CD4-positive, alpha-beta T cell treated with Interleukin-4 for 4 hours (primary cell): ENCODE results near the gene RASIP1.
"Not testable (repeated sequence)": the region's sequence is repeated elsewhere in the genome, so short reads cannot be mapped to it uniquely, and the experiment has no call there.

ENCODE experiments used
- DNase-seq: peaks from one replicate; pipeline ENCODE4 v3.0.0-alpha.2; 2020

Gene RASIP1

DNA sequence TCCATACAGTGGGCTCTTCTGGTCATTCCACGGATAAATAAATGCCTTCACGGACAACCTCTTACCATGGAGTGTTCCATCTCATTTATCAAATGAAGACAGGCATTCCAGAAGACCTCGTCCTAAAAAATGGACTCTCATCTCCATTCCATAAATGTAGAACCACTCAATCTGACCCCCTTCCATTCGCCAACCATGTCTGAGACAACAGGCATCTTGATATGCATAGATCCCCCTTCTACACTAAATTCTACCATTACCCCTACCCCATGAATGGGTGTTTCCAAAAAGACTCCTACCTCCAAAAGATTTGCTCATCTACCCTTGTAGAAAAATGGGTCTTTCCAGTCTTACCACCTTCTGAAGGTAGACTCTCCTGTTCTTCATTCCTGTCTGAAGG is 9.0 kb downstream of the RASIP1 start:
- DNase-seq: no peak

DNA sequence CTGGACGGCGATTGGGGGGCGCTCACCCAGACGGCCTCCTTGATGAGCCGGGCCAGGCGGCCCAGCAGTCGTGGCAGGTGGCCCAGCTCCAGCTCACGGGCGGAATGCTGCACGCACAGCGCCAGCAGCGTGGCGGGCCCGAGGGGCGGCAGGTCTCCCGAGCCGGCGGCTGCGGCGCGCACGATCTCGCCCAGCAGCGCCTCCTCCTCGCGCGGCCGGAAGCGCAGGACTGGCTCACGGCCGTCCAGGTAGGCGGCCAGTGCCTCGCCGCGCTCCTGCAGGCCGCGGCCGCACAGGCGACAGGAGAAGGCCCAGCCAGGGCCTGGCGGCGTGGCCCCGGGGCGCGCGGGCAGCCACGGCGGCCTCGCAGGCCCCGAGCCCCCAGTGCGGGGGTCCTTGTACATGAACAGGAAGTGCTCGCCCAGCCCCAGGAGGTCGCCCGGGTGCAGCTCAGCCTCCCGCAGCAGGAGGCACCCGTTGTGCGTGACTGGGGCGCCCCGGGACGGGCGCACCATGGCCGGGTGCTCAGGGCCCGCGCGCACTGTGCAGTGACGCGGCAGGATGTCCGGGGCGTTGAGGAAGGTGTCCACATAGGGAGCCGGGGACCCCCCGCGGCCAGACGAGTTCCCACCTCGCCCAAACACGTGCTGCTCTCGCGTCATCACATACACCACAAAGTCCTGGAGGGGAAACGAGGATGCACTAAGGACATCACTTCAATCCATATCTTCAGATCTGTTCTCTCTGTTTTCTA is 11.3 kb downstream of the RASIP1 start:
- DNase-seq: no peak

DNA sequence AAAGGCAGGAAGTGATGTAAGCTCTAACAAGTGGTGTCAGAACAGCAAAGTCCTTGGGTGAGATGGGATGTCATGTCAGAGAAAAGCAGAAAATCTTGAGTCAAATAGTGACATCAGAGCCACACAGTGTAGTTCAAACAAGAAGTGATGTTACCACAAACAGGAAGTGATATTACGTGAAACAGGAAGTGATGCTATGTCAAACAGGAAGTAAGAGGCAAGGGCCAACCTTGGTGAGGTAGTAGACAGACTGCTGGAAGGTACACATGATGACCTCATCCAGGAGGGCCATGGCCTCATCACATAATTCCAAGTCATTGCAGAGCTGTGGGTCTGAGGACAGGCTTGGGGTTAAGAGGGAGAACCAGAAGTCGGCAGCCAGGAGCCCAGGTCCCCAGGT is 13.9 kb downstream of the RASIP1 start:
- DNase-seq: peak; percentile 56

DNA sequence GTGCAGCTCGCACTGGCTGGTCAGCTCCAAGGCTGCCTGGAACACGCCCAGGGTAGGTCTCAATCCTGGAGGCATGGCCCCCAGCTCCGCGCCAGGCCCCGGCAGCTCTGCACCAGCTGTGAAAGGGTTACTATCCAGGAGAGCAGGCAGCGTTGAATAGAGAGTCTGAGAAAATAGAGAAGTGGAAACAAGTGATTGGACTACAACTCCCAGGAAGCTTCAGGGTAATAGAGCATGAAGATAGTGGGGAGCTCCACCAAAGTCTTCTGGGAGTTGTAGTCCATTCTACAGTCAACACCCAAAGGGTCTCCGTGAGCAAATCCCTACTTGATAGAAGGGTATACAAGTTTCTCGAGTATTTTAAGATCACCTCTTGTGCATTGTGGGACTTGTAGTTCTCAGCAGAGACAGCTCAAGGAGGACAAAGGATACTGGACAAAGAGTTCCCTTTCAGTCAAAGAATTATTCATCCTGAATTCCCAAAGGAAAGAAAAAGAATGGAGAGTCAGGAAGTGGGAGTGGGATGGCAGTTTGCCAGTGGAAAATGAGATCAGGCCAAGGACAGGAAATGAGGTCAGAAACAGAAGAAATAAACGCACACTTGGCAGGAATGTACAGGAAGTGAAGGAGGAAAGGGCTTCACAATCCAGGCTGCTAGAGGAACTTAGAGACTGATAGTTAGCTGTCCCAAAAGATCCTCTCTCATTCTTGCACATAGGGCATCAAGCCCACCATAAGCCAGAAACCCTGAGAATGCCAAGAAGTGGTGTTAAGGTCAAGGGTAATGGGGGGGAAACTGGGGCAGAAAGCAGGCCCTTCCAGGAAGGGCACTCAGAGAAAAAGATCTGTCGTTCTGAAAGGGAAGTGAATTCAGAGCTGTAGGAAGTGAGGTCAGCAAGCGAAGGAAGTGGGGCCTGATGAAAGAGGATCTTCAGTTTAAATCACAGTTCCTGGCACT is 15.3 kb downstream of the RASIP1 start:
- peak; percentile 46 for DNase-seq

DNA sequence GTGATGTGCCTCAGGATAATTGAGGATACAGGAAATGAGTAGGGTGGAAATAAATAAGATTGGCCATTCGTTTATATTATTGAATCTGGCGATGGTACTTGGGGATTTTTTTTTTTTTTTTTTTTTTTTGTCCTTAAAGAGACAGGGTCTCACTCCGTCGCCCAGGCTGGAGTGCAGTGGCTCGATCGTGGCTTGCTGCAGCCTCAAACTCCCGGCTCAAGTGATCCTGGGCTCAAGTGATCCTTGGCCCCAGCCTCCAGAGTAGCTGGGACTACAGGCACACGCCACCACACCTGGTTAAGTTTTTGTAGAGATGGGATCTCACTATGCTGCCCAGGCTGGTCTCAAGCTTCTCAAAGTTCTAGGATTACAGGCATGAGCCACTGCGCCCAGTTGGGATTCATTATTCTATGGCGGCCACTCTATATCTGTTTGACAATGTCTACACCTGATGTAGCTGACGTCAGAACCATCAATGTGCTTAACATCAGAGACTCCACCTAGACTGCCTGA is 18.2 kb downstream of the RASIP1 start:
- no peak for DNase-seq

DNA sequence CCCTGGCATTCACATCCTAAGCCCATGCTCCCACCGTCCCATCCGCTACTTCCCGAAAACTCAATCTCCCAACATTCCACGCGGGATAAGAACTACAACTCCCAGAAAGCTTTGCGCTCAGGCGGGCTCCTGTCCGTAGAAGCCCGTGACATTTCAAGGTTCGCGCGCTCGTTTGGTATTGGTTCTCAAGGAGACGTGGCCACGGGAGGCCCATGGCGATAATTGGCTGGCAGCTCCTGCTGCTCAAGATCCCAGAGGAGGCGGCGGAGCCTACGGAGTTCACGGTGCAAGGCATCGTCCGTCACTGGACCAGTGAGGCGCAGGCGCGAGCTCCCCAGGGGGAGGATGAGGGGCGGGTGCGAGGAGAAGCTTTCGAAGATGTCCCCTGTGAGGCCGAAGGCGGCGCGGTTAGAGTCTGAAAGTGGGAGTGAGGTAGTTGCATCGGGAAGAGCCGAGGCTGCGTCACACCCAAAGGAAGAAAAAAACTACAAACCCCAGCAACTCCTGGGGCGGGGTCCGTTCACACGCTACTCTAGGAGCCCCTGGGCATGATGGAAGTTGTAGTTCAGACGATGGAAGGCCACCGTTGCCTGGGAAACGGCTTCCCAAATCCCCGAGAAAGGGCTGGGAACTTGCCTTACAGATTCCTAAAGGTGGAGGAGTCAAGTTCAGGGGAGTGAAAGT is 19.7 kb downstream of the RASIP1 start:
- peak; percentile 94 for DNase-seq

DNA sequence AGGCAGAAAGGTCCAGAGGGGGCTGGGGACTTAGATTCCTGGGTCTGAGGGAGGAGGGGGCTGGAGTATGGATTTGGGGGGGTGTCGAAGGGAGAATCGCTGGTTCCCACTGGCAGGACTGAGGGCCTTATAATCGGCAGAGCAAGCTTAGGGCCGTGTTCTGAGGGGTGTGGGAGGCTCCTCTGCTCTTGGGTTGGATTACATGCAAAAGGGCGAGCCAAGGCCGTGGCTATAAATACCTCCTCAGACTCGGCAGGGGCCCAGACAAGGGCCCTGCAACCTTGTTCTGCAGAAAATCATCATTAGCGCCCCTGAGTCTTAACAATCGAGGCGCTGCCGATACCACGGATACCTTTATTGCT is 20.2 kb downstream of the RASIP1 start:
- no peak for DNase-seq

DNA sequence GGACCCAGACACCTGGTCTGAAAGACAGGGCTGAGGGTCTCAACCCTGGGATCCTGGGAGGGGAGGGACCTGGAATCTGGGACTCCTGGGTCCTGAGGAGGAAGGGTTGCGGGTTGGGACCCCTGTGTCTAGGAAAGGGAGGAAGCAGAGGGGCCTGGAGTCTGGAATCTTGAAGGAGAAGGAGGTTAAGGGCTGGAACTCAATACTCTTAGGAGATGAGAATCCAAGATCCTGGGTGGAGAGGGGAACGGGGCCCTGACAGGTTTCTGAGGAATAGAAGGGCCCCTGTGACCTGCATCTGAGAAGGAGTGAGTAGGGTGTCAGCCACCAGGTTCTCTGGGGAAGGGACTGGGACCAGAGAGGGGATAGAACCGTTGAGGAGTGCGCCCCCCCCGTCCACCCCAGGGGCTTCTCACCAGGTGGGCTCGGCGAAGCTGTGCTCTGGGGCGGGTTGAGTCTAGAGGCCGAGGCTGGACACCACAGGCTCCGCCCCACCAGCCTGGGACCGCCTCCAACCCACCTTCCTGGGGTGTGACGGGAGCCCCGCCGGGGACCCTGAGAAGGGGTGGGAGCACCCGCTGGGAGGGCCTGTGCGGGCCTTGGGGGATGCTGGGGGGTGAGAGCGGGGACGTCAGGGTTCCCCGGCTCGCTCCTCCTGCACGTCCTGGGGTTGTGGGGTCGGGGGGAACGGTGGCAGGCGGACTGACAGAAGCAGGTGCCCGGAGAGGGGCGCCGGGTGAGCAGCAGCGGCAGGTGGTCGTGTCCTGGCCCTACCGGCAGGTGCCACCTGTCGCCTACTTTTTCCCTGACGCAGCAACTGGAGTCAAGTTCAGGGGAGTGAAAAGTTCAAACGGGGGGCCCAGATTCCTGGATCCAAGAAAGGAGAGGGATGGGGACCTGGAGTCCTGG is 20.9 kb downstream of the RASIP1 start, which contains the start of gene MAMSTR:
Gene MAMSTR, minus strand, starts transcription at position 463 of the 909 bp plus-strand sequence. CDS start 694 bp downstream, outside the sequence.
- DNase-seq: no peak

DNA sequence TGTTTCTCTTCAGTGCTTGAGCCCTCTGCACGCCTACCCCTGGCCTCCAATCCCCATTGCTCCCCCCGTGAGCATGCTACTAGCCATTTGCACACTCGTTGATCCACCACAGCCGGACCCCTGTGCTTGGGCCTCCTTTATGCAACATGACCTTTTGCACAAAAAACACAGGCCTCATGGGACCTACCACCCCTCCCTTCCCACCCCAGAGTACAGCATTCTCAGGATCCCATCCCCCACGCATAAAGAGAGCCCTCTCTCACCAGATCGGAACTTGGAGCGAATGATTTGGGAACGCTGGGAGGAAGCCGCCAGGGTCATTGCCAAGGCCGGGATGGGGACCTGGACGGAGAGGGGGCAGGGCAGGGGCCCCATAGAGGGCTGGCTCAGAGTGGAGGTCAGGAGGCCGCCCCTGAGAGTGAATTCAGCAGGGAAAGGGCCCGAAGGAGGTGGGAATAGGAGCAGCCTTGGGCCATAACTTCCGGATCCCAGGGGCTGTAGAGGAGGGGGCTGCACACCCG is 21.6 kb downstream of the RASIP1 start:
- DNase-seq: no peak

DNA sequence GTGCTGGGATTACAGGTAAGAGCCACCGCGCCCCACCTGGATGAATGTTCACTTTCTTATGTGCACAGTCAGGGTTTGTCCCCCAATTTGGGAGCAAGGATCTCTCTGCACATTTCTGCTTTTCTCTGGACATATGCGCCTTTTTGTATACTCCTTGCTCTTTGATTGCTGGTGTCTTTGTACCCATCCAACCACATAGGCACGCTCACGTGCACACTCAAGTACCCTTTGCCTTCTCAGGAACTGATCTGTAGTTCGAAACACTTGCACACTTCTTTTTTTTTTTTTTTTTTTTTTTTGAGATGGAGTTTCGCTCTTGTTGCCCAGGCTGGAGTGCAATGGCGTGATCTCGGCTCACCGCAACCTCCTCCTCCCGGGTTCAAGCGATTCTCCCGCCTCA is 22.3 kb downstream of the RASIP1 start:
- not testable (repeated sequence) for DNase-seq

DNA sequence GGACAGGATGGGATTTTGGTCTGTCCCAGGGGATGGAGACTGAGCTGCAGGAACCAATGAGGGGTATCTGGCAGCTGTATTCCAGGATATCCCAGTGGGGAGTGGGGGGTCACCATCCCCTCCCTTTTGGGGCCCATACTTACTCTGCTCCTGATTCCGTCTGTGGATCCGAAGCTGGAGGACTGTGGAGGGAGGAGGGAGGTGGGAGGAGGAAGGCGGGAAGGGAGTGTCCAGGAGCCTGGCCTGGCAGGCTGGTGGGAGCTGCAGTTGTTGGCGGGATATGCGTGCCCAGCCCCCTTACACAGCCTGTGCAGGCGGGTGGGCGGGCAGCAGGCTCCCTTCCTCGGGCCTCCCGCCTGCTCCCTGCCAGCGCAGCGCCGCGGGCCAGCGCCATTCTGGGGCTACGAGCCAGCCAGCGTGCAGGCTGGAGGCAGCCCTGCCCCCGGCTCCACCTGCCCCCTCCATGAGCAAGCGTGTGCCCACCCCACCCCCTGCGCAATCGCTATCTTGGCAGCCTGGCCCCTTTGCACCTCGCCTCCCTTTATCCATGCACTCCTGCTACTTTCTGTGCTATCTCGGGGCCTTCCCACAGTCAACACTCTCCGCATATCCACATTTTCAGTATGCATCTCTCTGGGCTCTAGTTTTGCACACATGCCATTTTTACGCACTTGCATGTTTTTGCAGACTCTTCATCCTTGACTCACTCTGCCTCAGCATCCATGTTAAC is 23.7 kb downstream of the RASIP1 start:
- DNase-seq: no peak

DNA sequence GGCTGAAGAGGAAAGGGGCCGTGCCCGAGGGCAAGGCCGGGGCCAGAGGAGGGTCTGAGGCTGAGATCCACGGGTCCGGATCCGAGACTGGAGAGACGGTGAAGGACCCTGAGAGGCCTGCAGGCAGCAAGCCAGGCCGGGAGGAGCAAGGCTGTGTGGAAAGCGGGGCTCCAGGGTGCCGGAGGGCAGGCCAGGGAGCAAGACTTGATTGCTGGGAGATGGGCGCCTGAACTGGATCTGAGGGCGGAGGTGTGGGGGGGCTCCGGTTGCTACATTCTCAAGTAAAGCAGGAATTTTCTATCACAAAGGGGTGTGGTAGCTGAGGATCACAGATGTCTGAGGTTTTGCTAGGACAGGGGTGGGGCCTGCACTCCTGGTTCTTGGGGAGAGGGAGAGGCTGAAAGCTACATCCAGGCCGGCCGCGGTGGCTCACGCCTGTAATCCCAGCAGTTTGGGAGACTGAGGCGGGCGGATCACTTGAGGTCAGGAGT is 24.7 kb downstream of the RASIP1 start:
- DNase-seq: no peak

DNA sequence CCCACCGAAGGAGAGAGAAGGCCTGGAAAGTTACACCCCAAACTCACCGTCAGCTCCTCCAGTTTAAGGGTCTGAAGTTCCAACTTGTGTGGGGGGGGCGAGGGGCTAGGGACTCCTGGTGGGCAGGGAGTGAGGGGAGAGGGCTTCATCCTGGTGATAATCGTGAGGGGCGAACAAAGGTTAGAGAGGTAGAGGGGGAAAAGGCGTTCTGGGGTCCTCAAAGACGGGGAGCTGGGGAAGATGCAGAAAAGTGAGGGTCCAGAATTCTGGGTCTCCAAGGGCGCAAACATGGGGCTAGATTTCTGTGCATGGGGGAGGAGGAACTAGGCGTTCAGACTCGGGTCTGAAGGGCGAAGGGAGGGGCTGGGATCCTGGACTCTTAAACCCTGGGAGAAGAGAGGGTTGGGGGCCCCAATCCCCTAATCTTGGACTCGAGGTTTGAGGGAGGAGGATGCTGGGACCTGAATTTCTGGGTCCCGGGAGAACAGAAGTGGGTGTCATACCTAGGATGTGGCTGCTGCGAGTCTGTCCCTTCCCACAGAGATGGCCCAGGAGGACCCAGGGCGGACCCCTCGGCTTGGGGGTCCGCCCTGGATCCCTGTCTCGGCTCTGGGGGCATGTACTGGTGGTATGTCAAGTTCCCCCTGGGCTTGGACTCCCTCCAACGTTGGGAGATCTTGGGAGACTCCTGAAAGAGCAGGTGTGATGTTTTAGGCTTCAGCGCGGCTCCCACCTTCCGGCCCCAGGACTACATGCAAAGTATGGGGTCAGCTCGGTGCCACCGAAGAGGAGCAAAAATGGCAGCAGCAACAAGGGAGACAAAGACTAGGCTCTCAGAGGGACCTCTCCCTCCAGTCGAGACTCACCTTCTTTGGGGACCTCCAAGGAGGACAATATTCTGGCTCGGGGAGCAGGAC is 25.4 kb downstream of the RASIP1 start:
- no peak for DNase-seq

DNA sequence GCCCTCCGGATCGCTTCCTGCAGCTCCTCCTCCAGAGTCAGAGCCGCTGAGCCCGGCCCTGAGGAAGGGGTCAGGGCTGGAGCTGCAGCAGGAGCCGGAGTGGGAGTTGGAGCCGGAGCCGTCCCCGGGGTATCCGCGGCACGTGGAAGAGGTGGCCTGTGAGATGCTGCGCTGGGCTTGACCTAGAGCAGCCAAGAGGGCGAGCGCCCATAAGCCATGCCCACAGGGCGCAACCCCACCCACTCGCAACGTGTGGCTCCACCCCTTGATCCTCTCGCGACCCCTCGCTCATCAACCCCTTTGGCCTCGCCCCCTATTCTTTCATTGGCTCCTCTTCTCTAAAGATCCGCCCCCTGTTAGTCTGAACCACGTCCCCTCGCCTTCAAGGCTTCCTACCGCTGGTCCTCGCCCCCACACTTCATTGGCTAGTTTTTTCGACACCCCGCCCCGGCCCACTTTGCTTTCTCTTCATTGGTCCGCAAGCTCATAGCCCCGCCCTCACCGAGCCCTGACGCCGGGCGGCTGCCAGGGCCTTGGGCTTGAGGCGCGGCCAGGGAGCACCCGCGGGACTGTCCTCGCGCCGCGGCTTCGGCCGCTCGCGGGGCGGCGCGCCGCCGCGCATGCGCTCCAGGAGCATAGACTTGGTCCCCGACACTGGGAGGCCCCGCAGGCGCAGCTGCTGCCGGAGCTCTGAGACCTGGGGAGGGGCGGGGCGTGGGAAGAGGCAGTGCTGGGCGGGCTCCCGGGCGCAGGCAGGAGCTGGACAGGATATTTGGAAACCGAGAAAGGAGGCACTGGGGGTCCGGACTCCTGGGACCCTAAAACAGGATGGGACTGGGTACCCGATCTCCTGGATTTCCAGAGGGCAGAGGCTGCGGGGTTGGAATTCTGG is 26.3 kb downstream of the RASIP1 start:
- peak; percentile 98 for DNase-seq

DNA sequence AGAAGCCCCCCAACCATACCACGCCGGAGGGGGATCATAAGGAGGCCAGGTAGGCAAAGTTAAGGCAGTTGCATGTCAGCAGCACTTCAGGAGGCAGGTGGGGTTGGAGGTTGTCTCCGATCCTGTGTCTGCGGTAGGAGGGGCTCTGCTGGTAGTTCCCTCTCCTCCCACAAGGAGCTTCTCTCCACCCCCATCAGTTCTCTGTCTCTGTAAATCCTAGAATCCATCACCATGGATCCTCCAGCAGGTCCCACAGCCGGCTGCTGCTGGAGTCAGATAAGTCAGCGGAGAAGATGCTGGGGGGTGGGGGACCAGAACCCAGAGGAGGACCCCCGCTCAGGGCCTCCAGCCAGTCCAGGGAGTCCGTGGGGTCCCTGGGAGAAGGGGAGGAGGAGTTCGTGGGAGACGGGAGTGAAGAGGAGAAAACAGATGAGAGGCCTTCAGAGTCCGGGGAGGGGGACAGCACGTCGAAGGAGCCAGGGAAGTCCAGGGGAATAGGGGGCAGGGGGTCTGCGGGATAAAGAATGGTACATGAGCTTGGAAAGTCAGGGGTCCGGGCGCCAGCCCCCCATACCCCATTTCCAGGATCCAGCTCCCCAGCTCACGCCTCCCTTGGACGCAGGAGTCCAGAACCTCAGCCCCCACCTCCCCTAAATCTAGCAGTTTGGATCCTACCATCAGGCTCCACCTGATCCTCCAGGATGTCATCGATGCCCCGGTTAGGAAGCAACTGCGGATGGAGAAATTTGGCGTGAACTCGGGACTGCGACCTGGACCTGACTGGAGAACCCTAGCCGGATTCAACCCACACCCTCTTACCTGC is 27.2 kb downstream of the RASIP1 start:
- no peak for DNase-seq

DNA sequence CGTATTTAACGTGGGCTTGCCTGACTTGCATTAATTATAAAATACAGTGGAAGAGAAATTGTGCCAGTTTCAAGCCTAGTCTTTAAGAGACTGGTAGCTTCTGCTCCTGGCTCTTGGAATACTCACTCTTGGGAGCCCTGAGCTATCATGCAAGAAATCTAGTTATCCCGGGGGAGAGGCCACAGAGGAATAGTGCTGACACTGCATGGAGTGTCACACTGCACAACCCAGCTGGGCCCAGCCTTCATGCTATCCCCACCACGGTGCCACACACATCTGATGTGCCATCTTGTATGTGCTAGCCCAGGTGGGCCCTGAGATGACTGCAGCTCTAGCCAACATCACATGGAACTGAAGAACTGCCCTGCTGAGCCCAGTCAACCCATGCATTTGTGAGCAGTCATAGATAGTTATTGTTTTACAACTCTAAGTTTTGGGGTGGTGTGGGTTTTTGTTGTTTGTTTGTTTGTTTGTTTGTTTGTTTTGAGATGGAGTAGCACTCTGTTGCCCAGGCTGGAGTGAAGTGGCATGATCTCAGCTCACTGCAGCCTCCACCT is 29.2 kb downstream of the RASIP1 start:
- no peak for DNase-seq

DNA sequence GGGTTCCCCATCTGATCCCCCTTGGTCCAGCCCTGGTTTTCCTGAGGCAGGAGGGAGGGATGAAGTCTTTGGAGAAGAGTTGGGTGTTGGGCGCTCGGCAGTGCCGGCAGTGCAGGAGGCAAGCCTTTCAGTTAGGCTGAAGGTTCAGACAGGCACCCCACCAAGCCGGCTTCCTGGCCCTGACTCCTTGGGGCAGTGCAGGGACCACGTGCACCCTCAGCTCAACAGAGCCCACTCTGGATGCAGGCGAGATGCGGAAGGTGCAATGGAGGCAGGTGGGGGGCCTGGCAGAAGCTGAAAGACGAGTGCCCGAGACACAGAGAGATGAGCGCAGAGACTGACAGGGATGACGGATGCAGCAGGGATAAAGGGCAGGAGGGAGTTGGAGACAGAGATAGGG is 31.9 kb downstream of the RASIP1 start:
- no peak for DNase-seq
